Gastroesophageal sphincter (tissue), 4 donors: ENCODE data around the gene ACSF2. TPM values are rescaled to one million over a fixed set of nuclear protein-coding genes. Genes with fewer than 3 reads are reported as not detected.

Source experiments
- ATAC-seq: fragments of 150-250 bp; one replicate; pipeline ENCODE4 v1.9.1; 2016; ENCODE audit warnings: mild to moderate bottlenecking, moderate library complexity
- H3K27ac ChIP-seq, 4 donors: fragments of 200-600 bp; sonication (generic) in 3 of 4; 1 replicate in 3 of 4; 2 replicates in 1 of 4; pipeline ENCODE4 v1.5.1; 2016 to 2019
- H3K27me3 ChIP-seq: fragments of 200-600 bp; sonication (generic); one replicate; pipeline ENCODE4 v1.5.1; 2019
- H3K36me3 ChIP-seq, 2 donors: fragments of 200-600 bp; sonication (generic); one replicate each; pipeline ENCODE4 v1.5.1; 2019; ENCODE audit warnings: control low read depth in 1 of 2
- H3K4me1 ChIP-seq, 3 donors: fragments of 200-600 bp; sonication (generic); 1 replicate in 2 of 3; 2 replicates in 1 of 3; pipeline ENCODE4 v1.5.1; 2016 to 2019; ENCODE audit warnings: control low read depth in 2 of 3
- H3K4me3 ChIP-seq, 2 donors: fragments of 200-600 bp; sonication (generic); one replicate each; pipeline ENCODE4 v1.5.1; 2019; ENCODE audit warnings: mild to moderate bottlenecking in 1 of 2, moderate library complexity in 1 of 2
- H3K9me3 ChIP-seq, 3 donors: fragments of 200-600 bp; sonication (generic); one replicate each; pipeline ENCODE4 v1.5.1; 2017 to 2019; ENCODE audit warnings: control low read depth in 2 of 3
- EP300 ChIP-seq: sonication (generic); formaldehyde crosslinking; IDR thresholded peaks from one replicate; pipeline ENCODE4 v1.6.1; 2017; ENCODE audit warnings: antibody characterized with exemption, mild to moderate bottlenecking
- POLR2A ChIP-seq, 2 donors: fragments of 450-650 bp; IDR thresholded peaks; one replicate each; pipeline ENCODE4 v1.6.1; 2017; ENCODE audit warnings: antibody characterized with exemption in 2 of 2, mild to moderate bottlenecking in 2 of 2, moderate library complexity in 1 of 2
- POLR2AphosphoS5 ChIP-seq: sonication (generic); formaldehyde crosslinking; IDR thresholded peaks from one replicate; pipeline ENCODE4 v1.6.1; 2017; ENCODE audit warnings: antibody characterized with exemption
- WGBS, 2 donors: methylation state at CpG; one replicate each; pipeline ENCODE4 v1.1.5; 2018; ENCODE audit warnings: low coverage in 1 of 2; 5-methylcytosine and 5-hydroxymethylcytosine counted together
- total RNA-seq, 4 donors: library from RNA; depleted of rRNA; stranded (reverse); fragments of >200 nt; gene quantifications; one replicate each; pipeline ENCODE4 v1.1.0, GENCODE V29; 2016
- TF ChIP-seq, protein P1 (sequence below), 4 experiments: fragments of 200-600 bp in 2 of 4; fragments of 450-650 bp in 2 of 4; sonication (generic) in 1 of 4; IDR thresholded peaks; one replicate each; pipeline ENCODE4 v1.5.1; 2017 to 2019; ENCODE audit warnings: antibody characterized with exemption in 4 of 4, mild to moderate bottlenecking in 2 of 4, moderate library complexity in 2 of 4

Gene ACSF2
- total RNA-seq, 4 donors from 2014 or later = 11.5 to 23.3 (median 16.1) TPM

- no peak for ATAC-seq
- no peaks in the 10 kb centered on the region for H3K27me3 ChIP-seq
- H3K9me3 ChIP-seq = no peaks in the 10 kb centered on the region
- H3K4me1 ChIP-seq = peaks cover 0 to 30% (median 10%) of the 10 kb centered on the region in 3 donors
- peaks cover 0 to 9% of the 10 kb centered on the region in 2 donors for H3K36me3 ChIP-seq
- H3K27ac ChIP-seq = no peak overlapping the region
- WGBS, 2 donors = 52 to 61% methylated on average over 4 of the region's 4 CpGs
- H3K4me3 ChIP-seq = no peak overlapping the region
- TF ChIP-seq EP300 = no peak
- TF ChIP-seq, protein P1, sequence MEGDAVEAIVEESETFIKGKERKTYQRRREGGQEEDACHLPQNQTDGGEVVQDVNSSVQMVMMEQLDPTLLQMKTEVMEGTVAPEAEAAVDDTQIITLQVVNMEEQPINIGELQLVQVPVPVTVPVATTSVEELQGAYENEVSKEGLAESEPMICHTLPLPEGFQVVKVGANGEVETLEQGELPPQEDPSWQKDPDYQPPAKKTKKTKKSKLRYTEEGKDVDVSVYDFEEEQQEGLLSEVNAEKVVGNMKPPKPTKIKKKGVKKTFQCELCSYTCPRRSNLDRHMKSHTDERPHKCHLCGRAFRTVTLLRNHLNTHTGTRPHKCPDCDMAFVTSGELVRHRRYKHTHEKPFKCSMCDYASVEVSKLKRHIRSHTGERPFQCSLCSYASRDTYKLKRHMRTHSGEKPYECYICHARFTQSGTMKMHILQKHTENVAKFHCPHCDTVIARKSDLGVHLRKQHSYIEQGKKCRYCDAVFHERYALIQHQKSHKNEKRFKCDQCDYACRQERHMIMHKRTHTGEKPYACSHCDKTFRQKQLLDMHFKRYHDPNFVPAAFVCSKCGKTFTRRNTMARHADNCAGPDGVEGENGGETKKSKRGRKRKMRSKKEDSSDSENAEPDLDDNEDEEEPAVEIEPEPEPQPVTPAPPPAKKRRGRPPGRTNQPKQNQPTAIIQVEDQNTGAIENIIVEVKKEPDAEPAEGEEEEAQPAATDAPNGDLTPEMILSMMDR (IDR thresholded peaks at IDR 0.05) = no peak
- TF ChIP-seq POLR2AphosphoS5 = no peak
- TF ChIP-seq POLR2A (IDR thresholded peaks at IDR 0.05) = no peak
Measured at GRCh38 chr17:50430821-50431618, 5.0 kb downstream of the ACSF2 start.

DNA sequence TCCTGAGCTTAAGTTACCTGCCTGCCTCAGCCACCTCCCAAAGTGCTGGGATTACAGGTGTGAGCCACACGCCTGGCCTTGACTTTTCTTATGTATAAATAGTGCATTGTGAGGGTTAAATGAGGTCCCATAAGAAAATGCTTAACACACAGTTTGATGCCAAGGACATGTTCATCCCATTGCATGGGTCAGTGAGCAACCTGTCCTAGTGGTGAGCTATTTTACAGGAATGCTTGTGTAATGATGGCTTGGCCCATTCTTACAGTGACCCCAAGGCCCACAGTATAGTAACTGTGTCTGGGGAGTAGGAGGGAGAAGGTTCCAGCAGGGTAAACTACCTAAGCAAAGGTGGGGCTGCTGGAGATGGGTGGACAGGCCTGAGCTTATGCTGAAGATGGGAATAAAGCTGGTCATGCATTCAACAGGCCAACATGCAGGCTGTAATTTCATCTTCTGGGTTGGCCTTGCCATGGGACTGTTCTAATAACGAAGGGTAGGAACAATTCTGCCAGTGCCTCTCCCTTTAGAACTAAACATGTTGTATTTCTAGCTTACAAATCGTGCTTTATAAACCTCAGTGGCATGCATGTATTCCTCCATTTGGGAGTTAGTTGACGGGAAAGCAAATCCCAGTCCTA lies 6.2 kb downstream of the ACSF2 start:
- H3K9me3 ChIP-seq = no peaks in the 10 kb centered on the region
- TF ChIP-seq, protein P1 (IDR thresholded peaks at IDR 0.05) = no peak
- no peak for TF ChIP-seq EP300
- no peak for TF ChIP-seq POLR2AphosphoS5
- no peak for TF ChIP-seq POLR2A (IDR thresholded peaks at IDR 0.05)
- peaks cover 0 to 14% of the 10 kb centered on the region in 2 donors for H3K36me3 ChIP-seq
- H3K27me3 ChIP-seq = no peaks in the 10 kb centered on the region
- peaks cover 0 to 19% (median 2%) of the 10 kb centered on the region in 3 donors for H3K4me1 ChIP-seq
- 72 to 96% methylated on average over 3 to 4 of the region's 4 CpGs for WGBS, 2 donors
- H3K27ac ChIP-seq = no peak overlapping the region
- H3K4me3 ChIP-seq = no peak overlapping the region
- no peak for ATAC-seq

DNA sequence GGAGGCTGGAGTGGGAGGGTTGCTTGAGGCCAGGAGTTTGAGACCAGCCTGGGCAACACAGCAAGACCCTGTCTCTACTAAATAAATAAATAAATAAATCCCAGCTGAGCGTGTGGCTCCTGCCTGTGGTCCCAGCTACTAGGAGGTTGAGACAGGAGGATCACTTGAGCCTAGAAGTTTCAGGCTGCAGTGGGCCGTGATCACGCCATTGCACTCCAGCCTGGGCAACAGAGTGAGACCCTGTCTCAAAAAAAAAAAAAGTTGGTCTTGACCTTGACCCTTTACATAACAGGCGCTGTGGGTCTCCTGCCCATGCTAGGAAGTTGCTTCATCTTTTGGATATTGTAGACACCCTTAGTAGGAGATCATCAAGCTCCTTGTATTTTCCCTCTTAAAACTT lies 11.4 kb downstream of the ACSF2 start:
- Histone ChIP-seq H3K27ac (no peak overlapping the region), H3K4me1 (no peaks in the 10 kb centered on the region), H3K27me3 (no peaks in the 10 kb centered on the region), H3K4me3 (no peak overlapping the region), H3K9me3 (no peaks in the 10 kb centered on the region), H3K36me3 (peaks cover 0 to 21% of the 10 kb centered on the region in 2 donors)
- 95 to 100% methylated on average over 2 to 3 of the region's 4 CpGs for WGBS, 2 donors
- TF ChIP-seq POLR2AphosphoS5 (no peak), EP300 (no peak), POLR2A (IDR thresholded peaks at IDR 0.05) (no peak)
- TF ChIP-seq, protein P1 (IDR thresholded peaks at IDR 0.05) = no peak
- ATAC-seq = no peak

- no peaks in the 10 kb centered on the region for H3K9me3 ChIP-seq
- WGBS, 2 donors = 82 to 100% methylated on average over 2 to 4 of the region's 4 CpGs
- no peak for TF ChIP-seq POLR2A (IDR thresholded peaks at IDR 0.05)
- no peak for TF ChIP-seq POLR2AphosphoS5
- TF ChIP-seq EP300 = no peak
- TF ChIP-seq, protein P1 (IDR thresholded peaks at IDR 0.05) = no peak
- H3K4me1 ChIP-seq = peaks cover 0 to 11% (median 0%) of the 10 kb centered on the region in 3 donors
- peaks cover 0 to 17% of the 10 kb centered on the region in 2 donors for H3K36me3 ChIP-seq
- ATAC-seq = no peak
- no peaks in the 10 kb centered on the region for H3K27me3 ChIP-seq
- H3K27ac ChIP-seq = no peak overlapping the region
- H3K4me3 ChIP-seq = no peak overlapping the region
Measured at GRCh38 chr17:50439008-50439407, 13.0 kb downstream of the ACSF2 start.
